Bronchial epithelial cell (primary cell): ENCODE data around the gene DNAH1. TPM values are rescaled to one million over a fixed set of nuclear protein-coding genes. Genes with fewer than 3 reads are reported as not detected.

ENCODE experiments used
- DNase-seq: peaks from one replicate; pipeline ENCODE4 v3.0.0-alpha.2; 2010; ENCODE audit warnings: low read depth
- FAIRE-seq: peaks from 2 replicates; lab custom pipeline; 2011; peaks lifted over from hg19 to GRCh38; lab: Jason Lieb, UNC
- H3K27me3 ChIP-seq: 2 replicates; pipeline ENCODE4 v1.5.1; 2011; ENCODE audit warnings: low read length; ENCODE audit not compliant: control insufficient read depth, insufficient read depth
- H3K36me3 ChIP-seq: 2 replicates; pipeline ENCODE4 v1.5.1; 2011; ENCODE audit warnings: low read length; ENCODE audit not compliant: control insufficient read depth, insufficient read depth
- H3K4me3 ChIP-seq: 2 replicates; pipeline ENCODE4 v1.5.1; 2011; ENCODE audit warnings: mild to moderate bottlenecking, low read depth, low read length, control low read depth
- total RNA-seq: library from RNA; depleted of rRNA; stranded (reverse); fragments of >200 nt; gene quantifications from 2 replicates; pipeline ENCODE4 v1.2.1, GENCODE V29; 2014
- TF ChIP-seq, protein P1 (sequence below): IDR thresholded peaks from 2 replicates; pipeline ENCODE4 v1.5.1; 2011; ENCODE audit warnings: mild to moderate bottlenecking, moderate library complexity, low read length, control low read depth, inconsistent platforms; ENCODE audit not compliant: insufficient read depth, severe bottlenecking

The DNAH1 gene
- total RNA-seq, 1 donor from 2014 or later, result 0.79 TPM

DNA sequence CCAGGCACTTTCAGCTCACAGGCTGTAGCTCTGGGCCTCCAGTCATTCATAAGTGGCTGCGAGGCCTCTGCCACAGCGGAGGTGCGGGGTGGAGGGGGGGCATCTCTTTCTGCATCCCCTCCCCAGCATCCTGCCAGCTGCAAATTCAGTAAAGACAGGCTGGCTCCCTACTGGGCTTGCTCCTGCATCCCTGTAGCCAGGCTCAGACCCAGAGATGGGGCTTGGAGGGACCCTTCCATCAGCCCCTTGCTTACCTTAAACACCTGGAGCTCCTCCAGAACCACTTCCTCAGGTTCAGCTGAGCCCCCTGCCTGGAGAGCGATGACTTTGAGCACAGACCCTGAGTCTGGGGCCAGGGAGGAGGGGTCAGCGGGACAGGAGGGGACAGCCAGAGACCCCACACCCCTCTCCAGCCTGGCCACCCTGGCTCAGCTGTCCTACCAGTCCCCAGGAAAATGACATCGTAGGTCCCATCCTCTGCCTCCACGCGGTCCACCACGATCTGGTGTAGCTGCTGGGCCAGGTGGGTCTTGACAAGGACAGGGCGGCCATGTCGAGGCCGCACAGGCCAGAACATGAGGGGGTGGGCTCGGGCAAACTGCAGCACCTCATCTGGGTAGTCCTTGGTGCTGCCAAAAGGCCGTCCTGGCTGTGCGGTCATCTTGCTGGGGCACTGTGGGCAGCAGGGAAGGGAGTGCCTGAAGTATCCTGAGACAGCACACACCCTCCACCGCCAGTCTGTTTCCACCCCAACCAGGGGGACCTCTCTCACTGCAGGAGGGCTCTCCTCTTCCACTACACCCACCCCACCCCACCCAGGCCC, 123.5 kb downstream of the DNAH1 start:
- Histone ChIP-seq H3K27me3 (no peaks in the 10 kb centered on the region), H3K36me3 (no peaks in the 10 kb centered on the region), H3K4me3 (no peak overlapping the region)
- TF ChIP-seq, protein P1, sequence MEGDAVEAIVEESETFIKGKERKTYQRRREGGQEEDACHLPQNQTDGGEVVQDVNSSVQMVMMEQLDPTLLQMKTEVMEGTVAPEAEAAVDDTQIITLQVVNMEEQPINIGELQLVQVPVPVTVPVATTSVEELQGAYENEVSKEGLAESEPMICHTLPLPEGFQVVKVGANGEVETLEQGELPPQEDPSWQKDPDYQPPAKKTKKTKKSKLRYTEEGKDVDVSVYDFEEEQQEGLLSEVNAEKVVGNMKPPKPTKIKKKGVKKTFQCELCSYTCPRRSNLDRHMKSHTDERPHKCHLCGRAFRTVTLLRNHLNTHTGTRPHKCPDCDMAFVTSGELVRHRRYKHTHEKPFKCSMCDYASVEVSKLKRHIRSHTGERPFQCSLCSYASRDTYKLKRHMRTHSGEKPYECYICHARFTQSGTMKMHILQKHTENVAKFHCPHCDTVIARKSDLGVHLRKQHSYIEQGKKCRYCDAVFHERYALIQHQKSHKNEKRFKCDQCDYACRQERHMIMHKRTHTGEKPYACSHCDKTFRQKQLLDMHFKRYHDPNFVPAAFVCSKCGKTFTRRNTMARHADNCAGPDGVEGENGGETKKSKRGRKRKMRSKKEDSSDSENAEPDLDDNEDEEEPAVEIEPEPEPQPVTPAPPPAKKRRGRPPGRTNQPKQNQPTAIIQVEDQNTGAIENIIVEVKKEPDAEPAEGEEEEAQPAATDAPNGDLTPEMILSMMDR, result no peak
- DNase-seq, result no peak
- FAIRE-seq, result no peak

- DNase-seq (no peak), FAIRE-seq (no peak)
- Histone ChIP-seq H3K36me3 (no peaks in the 10 kb centered on the region), H3K4me3 (no peak overlapping the region), H3K27me3 (no peaks in the 10 kb centered on the region)
- TF ChIP-seq, protein P1, result no peak
Measured at GRCh38 chr3:52440249-52440551, 124.1 kb downstream of the DNAH1 start.

DNA sequence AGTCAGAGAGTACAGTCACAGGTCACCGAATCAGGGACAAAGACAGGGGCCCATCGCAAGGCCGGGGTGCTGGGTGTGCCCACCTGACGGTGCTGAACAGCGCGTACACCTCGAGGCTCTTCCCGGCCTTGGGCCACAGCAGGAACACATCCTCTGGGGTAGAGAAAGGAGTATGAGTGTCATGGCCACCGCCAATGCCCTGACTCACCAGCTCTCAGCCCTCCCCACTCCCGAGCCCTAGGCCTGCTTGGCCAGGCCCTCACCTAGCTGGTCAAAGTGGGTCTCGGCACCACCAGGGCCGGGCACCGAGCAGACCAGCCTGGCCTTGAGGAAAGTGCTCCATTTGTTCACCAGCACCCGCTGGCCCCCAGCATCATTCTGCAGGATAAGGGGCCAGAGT, 124.6 kb downstream of the DNAH1 start:
- no peaks in the 10 kb centered on the region for H3K36me3 ChIP-seq
- TF ChIP-seq, protein P1, result no peak
- DNase-seq, result no peak
- H3K4me3 ChIP-seq, result no peak overlapping the region
- FAIRE-seq, result no peak
- no peaks in the 10 kb centered on the region for H3K27me3 ChIP-seq

- Histone ChIP-seq H3K36me3 (no peaks in the 10 kb centered on the region), H3K27me3 (no peaks in the 10 kb centered on the region), H3K4me3 (no peak overlapping the region)
- TF ChIP-seq, protein P1, result no peak
- FAIRE-seq, result no peak
- DNase-seq, result no peak
Measured at GRCh38 chr3:52441091-52441771, 125.1 kb downstream of the DNAH1 start.

DNA sequence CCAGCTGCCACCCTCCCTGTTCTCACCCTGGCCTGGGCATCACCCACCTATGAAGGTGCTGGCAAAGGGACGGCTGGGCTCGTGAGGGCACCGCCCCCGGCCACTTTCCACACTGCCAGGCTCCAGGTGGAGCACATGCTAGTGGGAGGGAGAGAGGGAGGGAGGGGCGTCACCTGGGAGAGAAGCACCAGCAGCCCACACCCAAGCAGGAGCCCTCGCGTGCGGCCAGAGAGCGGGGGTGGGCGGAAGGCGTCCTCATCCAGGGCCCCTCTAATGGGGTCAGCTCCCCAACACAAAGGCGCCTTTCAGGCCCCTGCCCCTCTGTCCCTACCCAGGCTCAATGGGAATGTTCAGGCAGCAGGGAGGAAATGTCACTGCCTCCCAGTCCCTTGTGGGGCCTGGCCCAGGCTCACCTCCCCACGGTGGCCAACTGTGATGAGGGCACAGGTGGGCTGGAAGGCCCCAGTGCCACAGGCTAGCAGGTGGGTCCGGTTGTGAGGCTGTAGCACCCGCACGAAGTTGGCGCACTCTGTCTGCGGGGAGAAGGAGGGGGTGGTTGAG, 125.7 kb downstream of the DNAH1 start:
- TF ChIP-seq, protein P1, result no peak
- Histone ChIP-seq H3K36me3 (no peaks in the 10 kb centered on the region), H3K4me3 (no peak overlapping the region), H3K27me3 (no peaks in the 10 kb centered on the region)
- FAIRE-seq, result no peak
- no peak for DNase-seq
